Right ventricle myocardium superior (tissue), 1 donor: ENCODE measurements around the gene LMAN2L. TPM values are rescaled to one million over a fixed set of nuclear protein-coding genes. Genes with fewer than 3 reads are reported as not detected.
A peak's percentile ranks its signal among the peaks of the same experiment; 100 is the strongest.
"Not testable (repeated sequence)": the region's sequence is repeated elsewhere in the genome, so short reads cannot be mapped to it uniquely, and the experiment has no call there.

Experiments used
- ATAC-seq: fragments of 200-7000 bp; cut with Tn5 transposase; one replicate; pipeline ENCODE4 v1.9.1; 2020; ENCODE audit warnings: mild to moderate bottlenecking; ENCODE audit not compliant: poor library complexity
- DNase-seq: peaks from one replicate; pipeline ENCODE4 v3.0.0-alpha.2; 2020
- intact Hi-C: fragments of 100-400 bp; cut with DNase I; formaldehyde crosslinking; loops from one replicate; pipeline ENCODE4 v1.11.2; 2022
- total RNA-seq: library from RNA; stranded (reverse); fragmentation: NEBNext Ultra II Directional; extraction: Animal tissue kit (Norgen Biotek cat#: 25700); gene quantifications from one replicate; pipeline ENCODE4 v1.2.1, GENCODE V29; 2021
- donor health status: DM: no; HTN: yes; CAD: no; lungs with severe emphysema.

Gene LMAN2L
- total RNA-seq, 1 donor from 2014 or later: 25.7 TPM

DNA sequence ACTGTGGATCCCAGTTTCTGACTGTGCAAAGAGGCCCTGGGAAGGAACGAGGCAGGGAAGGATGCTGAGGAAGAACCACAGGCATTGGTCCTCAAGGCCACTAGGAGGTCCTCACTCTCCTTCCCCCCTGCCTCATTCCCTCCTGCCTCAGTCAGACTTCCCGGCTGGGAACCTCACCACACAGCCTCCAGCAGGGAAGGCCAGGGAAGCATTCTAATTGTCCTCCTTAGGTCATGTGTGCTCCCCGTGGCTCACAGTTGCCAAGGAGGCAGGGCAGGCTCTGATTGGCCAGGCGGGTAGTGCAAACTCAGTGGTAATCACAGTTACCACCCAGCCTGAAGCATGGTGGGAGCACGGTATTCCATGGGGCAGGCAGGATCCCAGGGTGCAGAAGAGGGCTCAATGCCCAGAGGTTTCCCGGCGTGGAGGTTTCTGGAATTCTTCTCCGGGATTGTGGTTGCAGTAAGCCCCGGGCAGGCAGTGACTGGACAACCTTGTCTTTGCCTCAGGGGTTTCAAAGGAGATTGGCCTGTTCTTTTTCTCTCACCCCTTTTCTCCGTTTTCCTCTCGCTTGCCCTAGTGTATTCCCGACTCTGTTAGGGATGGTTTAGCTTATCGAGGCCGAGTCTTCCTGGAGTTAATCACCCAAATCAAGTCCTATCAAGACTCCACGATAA, 70.2 kb downstream of the LMAN2L start:
- ATAC-seq (no peak), DNase-seq (no peak)
- intact Hi-C loops: no loop called here

GRCh38 chr2:96668771-96669170, 71.1 kb downstream of the LMAN2L start:
- intact Hi-C loops: no loop called here
- DNase-seq: no peak
- no peak for ATAC-seq

GRCh38 chr2:96665717-96666116, 74.1 kb downstream of the LMAN2L start:
- intact Hi-C loops, ATAC-seq, DNase-seq: not testable (repeated sequence)

DNA sequence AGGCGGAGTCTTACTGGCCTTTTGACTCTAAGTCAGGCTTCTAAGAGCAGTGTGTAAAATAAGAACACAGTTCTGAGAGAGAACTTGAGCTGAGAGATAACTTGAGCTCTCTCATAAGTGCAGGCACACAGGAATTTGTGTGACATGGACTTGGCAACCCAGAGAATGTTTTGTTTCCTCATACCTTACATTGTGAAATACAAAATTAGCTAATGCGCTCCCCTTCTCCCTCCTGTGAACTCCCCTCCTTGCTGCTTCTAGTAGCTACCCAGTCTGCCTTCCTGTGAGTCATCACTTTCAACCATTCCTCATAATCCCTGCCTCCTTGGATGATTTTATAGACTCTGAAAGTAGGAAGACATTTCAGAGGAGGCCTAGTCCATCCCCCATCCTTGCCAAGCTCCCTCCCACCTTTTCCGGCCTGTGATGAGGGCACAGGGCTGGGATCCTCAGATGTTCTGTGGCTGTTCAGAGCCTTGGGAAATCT, 74.7 kb downstream of the LMAN2L start:
- no peak for DNase-seq

GRCh38 chr2:96664366-96664925, 75.4 kb downstream of the LMAN2L start:
- ATAC-seq: no peak
- intact Hi-C loops: no loop called here
- no peak for DNase-seq

More for the DNA sequence above, 74.7 kb downstream of the LMAN2L start:
- ATAC-seq: peak; percentile 90
- intact Hi-C loops: no loop called here

DNA sequence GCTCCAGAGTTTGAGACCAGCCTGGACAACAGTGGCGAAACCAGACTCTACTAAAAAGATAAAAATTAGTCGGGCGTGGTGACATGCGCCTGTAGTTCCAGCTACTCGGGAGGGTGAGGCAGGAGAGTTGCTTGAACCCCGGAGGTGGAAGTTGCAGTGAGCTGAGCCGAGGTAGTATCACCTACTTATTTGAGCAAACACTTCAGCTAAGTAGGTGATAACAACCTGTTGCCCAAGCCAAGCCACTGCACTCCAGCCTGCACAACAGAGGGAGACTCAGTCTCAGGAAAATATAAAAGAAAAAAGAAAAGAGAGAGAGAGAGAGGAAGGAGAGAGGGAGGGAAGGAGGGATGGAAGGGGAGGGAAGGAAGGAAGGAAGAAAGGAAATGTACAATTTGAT, 76.0 kb downstream of the LMAN2L start:
- ATAC-seq (peak; percentile 68), DNase-seq (no peak)
- intact Hi-C loops: no loop called here

DNA sequence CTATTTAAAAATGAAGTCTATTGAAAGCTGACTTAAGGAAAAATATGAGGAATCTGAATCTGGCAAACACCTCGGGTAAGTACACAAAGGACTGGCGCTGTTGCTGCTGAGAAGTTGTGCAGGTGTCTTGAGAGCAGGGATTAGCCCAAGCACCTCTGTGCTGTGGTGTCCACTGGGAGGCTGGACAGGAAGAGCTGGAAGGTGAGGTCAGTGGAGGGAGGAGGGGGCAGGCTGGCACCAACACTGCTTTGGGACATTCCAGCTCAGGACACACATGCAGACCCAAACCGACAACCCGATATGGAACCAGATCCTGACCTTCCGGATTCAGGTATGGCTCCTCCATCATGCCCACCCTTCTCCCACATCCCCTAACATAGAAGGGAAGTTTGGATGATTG, 76.7 kb downstream of the LMAN2L start:
- intact Hi-C loops: no loop called here
- no peak for ATAC-seq
- no peak for DNase-seq

DNA sequence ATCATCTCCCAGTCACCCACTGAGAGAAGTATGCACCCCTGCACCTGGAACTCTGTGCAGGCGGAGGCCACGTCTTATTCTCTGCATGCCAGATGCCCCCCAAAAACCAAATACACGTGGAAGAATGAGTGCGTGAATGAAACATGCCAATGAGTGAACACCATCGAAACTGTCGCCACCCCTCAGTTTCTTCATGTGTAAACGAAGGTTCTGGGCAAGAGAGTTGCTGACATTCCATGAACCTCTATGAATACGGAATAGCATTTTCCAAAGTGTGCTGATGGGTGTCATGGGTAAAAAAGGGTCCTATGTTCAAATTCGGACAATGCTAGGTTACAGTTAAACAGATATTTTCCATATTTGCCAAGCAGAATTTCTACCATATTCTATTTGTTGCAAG, 77.5 kb downstream of the LMAN2L start:
- no peak for ATAC-seq
- intact Hi-C loops: no loop called here
- no peak for DNase-seq

GRCh38 chr2:96661324-96661723, 78.5 kb downstream of the LMAN2L start:
- intact Hi-C loops: no loop called here
- ATAC-seq (no peak), DNase-seq (no peak)

- DNase-seq (no peak), ATAC-seq (no peak)
- intact Hi-C loops: no loop called here
Measured at GRCh38 chr2:96656540-96656939, 83.3 kb downstream of the LMAN2L start.

Other genes starting within 250 kb of the LMAN2L start
- gene NEURL3, start 234.7 kb downstream of the LMAN2L start, total RNA-seq: not detected
- gene ARID5A, start 203.3 kb downstream of the LMAN2L start, total RNA-seq: 9.4 TPM
- gene KANSL3, start 101.8 kb downstream of the LMAN2L start, total RNA-seq: 31.8 TPM
- gene FER1L5, start 97.3 kb downstream of the LMAN2L start, total RNA-seq: not detected
- 31.4 TPM for gene CNNM4, start 20.8 kb upstream of the LMAN2L start, total RNA-seq
- 13.5 TPM for gene CNNM3, start 76.2 kb upstream of the LMAN2L start, total RNA-seq
- gene ANKRD23, start 104.0 kb upstream of the LMAN2L start, total RNA-seq: 10.6 TPM
- gene ANKRD39, start 118.0 kb upstream of the LMAN2L start, total RNA-seq: 14.6 TPM
- gene SEMA4C, start 130.0 kb upstream of the LMAN2L start, total RNA-seq: 18.2 TPM
- gene FAM178B, start 246.5 kb upstream of the LMAN2L start, total RNA-seq: 1.2 TPM